HG03045 (cell line): ENCODE results near the gene R3HDM2.
A peak's percentile ranks its signal among the peaks of the same experiment; 100 is the strongest.
"Not testable (repeated sequence)": the region's sequence is repeated elsewhere in the genome, so short reads cannot be mapped to it uniquely, and the experiment has no call there.

Source experiments
- ATAC-seq: cut with Tn5 transposase; IDR thresholded peaks from one replicate; pipeline ENCODE4 v1.9.1; 2021; ENCODE audit warnings: mild to moderate bottlenecking, moderate library complexity; ENCODE audit not compliant: unreplicated experiment

Gene R3HDM2

GRCh38 chr12:57454213-57454565 is 23.3 kb upstream of the R3HDM2 start:
- ATAC-seq, result no peak

GRCh38 chr12:57452937-57453509 is 22.2 kb upstream of the R3HDM2 start:
- ATAC-seq, result no peak

- no peak for ATAC-seq
These were observed 21.5 kb upstream of the R3HDM2 start for GRCh38 chr12:57452181-57452936.

DNA sequence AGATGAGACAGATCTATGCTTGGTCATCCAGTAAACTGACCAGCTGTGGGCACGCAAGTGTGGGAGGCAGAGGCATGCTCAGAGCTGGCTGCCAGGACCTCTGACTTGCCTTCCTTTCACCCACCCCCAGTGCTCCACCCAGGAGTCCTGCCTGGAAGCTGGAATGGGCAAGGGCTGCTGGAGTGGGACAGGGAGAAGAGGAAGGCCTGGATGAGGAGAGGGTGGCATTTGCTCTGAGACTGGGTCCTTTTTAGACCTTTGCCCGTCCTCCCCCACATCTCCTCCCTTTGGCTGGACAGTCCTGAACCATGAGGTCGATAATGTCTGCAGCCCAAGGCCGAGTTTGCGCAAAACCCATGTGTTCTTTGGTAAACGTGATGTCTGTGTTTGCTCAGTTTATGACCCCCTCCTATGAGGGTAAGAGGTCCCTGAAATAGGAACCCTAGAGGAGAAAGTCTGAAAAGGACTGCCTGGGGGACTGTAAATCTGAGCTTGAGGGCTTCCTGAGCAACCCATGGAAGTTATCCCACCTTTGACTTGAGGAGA is 20.5 kb upstream of the R3HDM2 start:
- ATAC-seq, result no peak

- ATAC-seq, result no peak
These were observed 19.2 kb upstream of the R3HDM2 start for GRCh38 chr12:57450057-57450456.

- no peak for ATAC-seq
These were observed 18.5 kb upstream of the R3HDM2 start for GRCh38 chr12:57449375-57449774.

- ATAC-seq, result no peak
These were observed 17.8 kb upstream of the R3HDM2 start for GRCh38 chr12:57448669-57449068.

DNA sequence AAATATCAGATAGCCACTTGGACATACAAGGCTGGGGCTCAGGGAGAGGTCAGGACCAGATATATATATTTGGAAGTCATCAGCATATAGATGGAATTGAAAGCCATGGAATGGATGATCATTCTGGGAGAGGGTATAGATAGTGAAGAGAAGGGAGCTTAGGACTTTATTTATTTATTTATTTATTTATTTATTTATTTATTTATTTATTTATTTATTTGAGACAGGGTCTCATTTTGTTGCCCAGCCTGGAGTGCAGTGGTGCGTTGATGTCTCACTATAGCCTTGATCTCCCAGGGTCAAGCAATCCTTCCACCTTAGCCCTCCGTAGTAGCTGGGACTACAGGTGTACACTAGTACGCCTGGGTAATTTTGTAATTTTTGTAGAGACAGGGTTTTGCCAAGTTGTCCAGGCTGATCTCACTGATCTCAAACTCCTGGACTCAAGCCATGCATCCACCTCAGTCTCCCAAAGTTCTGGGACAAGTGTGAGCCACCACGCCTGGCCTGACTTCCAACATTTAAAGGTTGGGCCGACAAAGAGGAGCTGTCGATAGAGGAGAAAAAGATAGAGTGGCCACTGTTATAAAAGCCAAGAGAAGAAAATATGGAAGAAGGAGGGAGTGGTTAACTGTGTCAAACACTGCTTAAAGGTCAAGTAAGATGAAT is 15.6 kb upstream of the R3HDM2 start:
- no peak for ATAC-seq

GRCh38 chr12:57444744-57445143 is 13.9 kb upstream of the R3HDM2 start:
- ATAC-seq, result no peak

- ATAC-seq, result not testable (repeated sequence)
These were observed 13.5 kb upstream of the R3HDM2 start for GRCh38 chr12:57444337-57444736.

DNA sequence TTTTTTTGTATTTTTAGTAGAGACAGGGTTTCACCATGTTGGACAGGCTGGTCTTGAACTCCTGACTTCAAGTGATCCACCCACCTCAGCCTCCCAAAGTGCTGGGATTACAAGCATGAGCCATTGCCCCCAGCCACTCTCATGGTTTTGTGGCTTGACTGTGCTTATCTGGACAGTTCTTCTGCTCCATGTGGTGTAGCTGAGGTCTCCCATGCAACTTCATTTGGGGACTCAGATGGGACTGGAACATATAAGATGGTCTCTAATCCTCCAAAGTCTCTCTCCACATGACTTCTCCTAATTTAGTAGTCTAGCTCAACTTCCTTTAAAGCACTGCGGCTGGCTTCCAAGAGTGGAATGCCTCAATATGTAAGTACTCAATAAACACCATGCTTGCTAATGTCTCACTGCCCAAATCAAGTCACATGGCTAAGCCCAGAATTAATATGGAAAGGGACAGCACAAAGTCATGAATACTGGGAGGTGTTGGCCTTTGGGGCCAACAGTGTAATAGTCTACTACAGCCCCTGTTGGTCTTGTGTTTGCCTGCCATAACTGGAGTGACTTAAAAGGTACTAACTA is 11.1 kb upstream of the R3HDM2 start:
- no peak for ATAC-seq

- ATAC-seq, result not testable (repeated sequence)
These were observed 10.6 kb upstream of the R3HDM2 start for GRCh38 chr12:57441393-57441792.

DNA sequence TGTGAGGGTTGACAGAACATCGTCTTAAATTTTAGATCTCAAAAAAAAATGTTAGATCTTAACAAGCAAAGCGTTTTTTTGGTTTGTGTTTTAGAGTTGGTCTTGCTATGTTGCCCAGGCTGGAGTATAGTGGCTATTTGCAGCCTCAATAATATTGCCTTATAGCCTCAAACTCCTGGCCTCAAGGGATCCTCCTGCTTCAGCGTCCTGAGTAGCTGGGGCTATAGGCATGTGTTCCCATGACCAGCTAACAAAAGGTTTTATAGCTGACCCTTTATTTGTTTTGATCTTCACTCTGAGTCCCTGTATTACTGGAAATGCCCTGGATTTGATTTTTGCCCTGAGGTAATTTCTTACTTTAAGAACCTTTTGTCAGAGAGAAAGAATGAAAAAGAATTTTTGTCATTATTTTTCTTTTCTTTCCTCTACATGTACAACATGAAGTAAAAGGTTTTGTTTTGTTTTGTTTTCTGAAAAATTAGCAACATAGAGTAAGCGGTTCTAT is 9.0 kb upstream of the R3HDM2 start:
- ATAC-seq, result no peak

DNA sequence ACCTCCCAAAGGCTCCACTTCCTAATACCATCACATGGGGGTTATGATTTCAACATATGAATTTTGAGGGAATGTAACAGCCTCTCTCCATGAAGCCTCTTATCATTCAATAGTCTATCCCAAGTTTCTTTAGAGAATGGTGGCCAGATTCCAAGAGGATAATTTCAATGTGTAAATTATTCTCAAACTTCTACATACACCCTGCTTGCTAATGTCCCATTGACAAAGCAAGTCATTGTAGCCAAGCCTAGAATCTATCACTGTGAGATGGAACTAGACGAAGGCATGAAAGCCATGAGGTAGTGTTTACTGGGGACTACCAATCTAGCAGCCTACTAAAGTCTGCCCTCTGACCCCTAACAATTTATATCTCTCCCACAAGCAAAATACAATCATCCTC is 7.6 kb upstream of the R3HDM2 start:
- ATAC-seq, result no peak

DNA sequence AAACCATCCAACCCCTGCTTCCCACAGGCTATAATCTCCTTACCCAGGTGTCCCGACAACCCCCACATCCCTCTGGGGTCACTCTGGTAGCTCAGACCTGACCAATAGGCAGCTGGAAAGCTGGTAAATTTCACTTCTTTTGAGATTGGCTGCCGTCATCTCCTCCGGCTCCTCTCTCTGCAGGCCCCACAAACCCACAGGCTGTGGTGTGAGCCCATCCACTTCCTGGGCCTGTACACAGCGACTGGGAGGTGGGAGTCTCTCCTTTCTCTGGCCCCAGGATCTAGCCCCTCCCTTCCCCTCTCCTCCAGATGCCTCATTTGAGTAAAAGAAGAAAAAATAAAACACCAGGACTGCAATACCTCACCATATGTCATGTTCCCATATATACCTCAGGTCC is 4.5 kb upstream of the R3HDM2 start:
- no peak for ATAC-seq

DNA sequence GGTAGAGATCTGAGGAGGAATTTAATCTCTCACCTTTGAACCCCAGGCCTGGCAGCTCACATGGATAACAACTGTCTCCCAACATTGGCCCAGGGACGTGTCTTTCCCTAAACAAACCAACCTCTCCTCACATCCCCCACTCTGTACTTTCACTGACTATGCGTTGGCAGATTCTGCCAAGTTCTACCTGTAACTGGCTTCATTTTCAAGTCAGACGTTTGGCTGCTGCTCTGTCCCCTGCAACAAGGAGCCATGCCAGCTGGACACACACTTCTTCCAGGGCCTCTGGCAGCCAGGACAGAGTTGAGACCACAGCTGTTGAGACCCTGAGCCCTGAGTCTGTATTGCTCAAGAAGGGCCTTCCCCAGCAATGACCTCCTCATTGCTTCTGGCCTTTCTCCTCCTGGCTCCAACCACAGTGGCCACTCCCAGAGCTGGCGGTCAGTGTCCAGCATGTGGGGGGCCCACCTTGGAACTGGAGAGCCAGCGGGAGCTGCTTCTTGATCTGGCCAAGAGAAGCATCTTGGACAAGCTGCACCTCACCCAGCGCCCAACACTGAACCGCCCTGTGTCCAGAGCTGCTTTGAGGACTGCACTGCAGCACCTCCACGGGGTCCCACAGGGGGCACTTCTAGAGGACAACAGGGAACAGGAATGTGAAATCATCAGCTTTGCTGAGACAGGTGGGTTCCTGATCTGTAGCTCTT is 3.8 kb upstream of the R3HDM2 start, which contains the start of gene INHBC:
Gene INHBC, plus strand, starts transcription at position 268 of the 707 bp plus-strand sequence. Its CDS starts 103 bp downstream, at position 371.
- no peak for ATAC-seq

DNA sequence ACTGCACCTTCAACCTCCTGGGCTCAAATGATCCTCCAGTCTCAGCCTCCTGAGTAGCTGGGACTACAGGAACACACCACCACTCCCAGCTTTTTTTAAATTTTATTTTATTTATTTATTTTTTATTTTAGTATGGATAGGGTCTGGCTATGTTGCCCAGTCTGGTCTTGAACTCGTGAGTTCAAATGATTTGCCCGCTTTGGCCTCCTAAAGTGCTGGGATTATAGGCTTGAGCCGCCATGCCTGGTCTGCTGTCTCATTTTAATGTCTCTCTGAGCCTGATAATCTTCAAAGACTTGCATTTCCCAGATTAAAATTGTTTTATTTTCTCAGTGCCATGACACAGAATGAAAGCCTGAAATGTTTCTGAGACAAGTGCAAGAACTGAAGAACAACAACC is 2.5 kb upstream of the R3HDM2 start:
- ATAC-seq, result no peak

GRCh38 chr12:57431654-57432188 is 878 bp upstream of the R3HDM2 start:
- ATAC-seq, result no peak

GRCh38 chr12:57430112-57430930 is 522 bp downstream of the R3HDM2 start:
- ATAC-seq, result peak; percentile 60
